Osteocyte (in vitro differentiated cells): ENCODE measurements around the gene ADI1. TPM values are rescaled to one million over a fixed set of nuclear protein-coding genes. Genes with fewer than 3 reads are reported as not detected.

Experiments used
- DNase-seq: peaks from one replicate; pipeline ENCODE4 v3.0.0; 2021; ENCODE audit warnings: mixed read lengths; ENCODE audit not compliant: unreplicated experiment; ENCODE audit errors: extremely low spot score
- H3K27ac Mint-ChIP-seq: one replicate; pipeline ENCODE4 v1.8.0; 2021; ENCODE audit warnings: mild to moderate bottlenecking, mixed read lengths; ENCODE audit not compliant: unreplicated experiment
- H3K27me3 Mint-ChIP-seq: one replicate; pipeline ENCODE4 v1.8.0; 2021; ENCODE audit warnings: mixed read lengths; ENCODE audit not compliant: unreplicated experiment
- H3K36me3 Mint-ChIP-seq: one replicate; pipeline ENCODE4 v1.8.0; 2021; ENCODE audit warnings: mixed read lengths; ENCODE audit not compliant: unreplicated experiment
- H3K4me1 Mint-ChIP-seq: one replicate; pipeline ENCODE4 v1.8.0; 2021; ENCODE audit warnings: mixed read lengths; ENCODE audit not compliant: unreplicated experiment
- H3K4me3 Mint-ChIP-seq: one replicate; pipeline ENCODE4 v1.8.0; 2021; ENCODE audit warnings: mild to moderate bottlenecking, moderate library complexity, mixed read lengths; ENCODE audit not compliant: unreplicated experiment
- H3K9me3 Mint-ChIP-seq: one replicate; pipeline ENCODE4 v1.8.0; 2021; ENCODE audit warnings: mixed read lengths; ENCODE audit not compliant: unreplicated experiment
- total RNA-seq: library from RNA; stranded (reverse); gene quantifications from 2 replicates; pipeline ENCODE4 v1.2.1, GENCODE V29; 2021
- TF ChIP-seq, protein P1 (sequence below): fragments of 200-600 bp; sonication (generic); IDR thresholded peaks from 2 replicates; pipeline ENCODE4 v1.5.0; 2021; ENCODE audit warnings: antibody characterized with exemption, mild to moderate bottlenecking, moderate library complexity

Gene ADI1
- total RNA-seq, 1 donor from 2014 or later: 54.0 TPM

GRCh38 chr2:3460156-3460555 is 59.2 kb downstream of the ADI1 start:
- DNase-seq: no peak
- Mint-ChIP-seq H3K9me3 (no peaks in the 10 kb centered on the region), H3K27me3 (no peaks in the 10 kb centered on the region), H3K36me3 (peaks cover 24% of the 10 kb centered on the region), H3K4me1 (peaks cover 2% of the 10 kb centered on the region), H3K27ac (no peak overlapping the region), H3K4me3 (no peak overlapping the region)
- TF ChIP-seq, protein P1, sequence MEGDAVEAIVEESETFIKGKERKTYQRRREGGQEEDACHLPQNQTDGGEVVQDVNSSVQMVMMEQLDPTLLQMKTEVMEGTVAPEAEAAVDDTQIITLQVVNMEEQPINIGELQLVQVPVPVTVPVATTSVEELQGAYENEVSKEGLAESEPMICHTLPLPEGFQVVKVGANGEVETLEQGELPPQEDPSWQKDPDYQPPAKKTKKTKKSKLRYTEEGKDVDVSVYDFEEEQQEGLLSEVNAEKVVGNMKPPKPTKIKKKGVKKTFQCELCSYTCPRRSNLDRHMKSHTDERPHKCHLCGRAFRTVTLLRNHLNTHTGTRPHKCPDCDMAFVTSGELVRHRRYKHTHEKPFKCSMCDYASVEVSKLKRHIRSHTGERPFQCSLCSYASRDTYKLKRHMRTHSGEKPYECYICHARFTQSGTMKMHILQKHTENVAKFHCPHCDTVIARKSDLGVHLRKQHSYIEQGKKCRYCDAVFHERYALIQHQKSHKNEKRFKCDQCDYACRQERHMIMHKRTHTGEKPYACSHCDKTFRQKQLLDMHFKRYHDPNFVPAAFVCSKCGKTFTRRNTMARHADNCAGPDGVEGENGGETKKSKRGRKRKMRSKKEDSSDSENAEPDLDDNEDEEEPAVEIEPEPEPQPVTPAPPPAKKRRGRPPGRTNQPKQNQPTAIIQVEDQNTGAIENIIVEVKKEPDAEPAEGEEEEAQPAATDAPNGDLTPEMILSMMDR: no peak

GRCh38 chr2:3459185-3460015 is 59.9 kb downstream of the ADI1 start:
- Mint-ChIP-seq H3K4me1 (no peaks in the 10 kb centered on the region), H3K36me3 (peaks cover 24% of the 10 kb centered on the region), H3K27ac (no peak overlapping the region), H3K4me3 (no peak overlapping the region), H3K9me3 (no peaks in the 10 kb centered on the region), H3K27me3 (no peaks in the 10 kb centered on the region)
- no peak for DNase-seq
- TF ChIP-seq, protein P1: no peak

DNA sequence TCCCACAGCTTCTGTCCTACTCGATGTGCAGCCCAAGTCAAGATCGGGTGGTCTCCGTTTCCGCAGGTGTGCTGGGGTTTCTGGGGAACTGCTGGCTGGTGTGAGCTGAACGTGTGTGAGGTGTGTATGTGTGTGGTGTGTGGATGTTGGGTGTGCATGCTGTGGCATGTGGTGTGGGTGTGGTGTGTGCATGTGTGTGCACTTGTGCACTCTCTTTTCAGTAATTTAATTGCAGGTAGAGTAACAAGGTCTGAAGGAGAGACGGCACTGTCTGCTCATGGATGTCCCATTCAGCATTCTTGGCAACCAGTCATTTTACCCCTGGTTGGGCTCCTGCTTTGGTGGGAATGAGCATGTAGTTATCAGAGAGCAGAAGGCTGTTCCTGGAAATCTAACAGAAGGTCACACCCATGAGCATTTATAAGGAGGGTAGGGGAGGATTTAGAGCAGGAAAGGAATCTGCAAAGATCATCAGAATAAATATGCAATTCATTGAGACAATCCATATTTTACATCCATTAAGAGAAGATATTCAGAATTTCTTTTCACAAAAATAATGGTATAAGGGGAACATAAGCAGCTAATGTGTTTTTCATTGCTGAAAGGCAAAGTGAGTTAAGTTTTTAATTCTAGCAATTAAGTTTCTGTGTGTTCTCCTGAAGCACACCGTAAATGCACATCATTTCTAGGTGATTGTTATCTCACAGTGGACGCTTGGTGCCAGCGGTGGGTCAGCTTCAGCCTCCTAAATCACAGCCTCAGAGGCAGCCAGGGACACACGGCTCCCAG is 60.7 kb downstream of the ADI1 start:
- no peaks in the 10 kb centered on the region for H3K27me3 Mint-ChIP-seq
- H3K4me3 Mint-ChIP-seq: no peak overlapping the region
- H3K27ac Mint-ChIP-seq: no peak overlapping the region
- no peak for DNase-seq
- TF ChIP-seq, protein P1: no peak
- peaks cover 21% of the 10 kb centered on the region for H3K36me3 Mint-ChIP-seq
- H3K4me1 Mint-ChIP-seq: no peaks in the 10 kb centered on the region
- no peaks in the 10 kb centered on the region for H3K9me3 Mint-ChIP-seq

DNA sequence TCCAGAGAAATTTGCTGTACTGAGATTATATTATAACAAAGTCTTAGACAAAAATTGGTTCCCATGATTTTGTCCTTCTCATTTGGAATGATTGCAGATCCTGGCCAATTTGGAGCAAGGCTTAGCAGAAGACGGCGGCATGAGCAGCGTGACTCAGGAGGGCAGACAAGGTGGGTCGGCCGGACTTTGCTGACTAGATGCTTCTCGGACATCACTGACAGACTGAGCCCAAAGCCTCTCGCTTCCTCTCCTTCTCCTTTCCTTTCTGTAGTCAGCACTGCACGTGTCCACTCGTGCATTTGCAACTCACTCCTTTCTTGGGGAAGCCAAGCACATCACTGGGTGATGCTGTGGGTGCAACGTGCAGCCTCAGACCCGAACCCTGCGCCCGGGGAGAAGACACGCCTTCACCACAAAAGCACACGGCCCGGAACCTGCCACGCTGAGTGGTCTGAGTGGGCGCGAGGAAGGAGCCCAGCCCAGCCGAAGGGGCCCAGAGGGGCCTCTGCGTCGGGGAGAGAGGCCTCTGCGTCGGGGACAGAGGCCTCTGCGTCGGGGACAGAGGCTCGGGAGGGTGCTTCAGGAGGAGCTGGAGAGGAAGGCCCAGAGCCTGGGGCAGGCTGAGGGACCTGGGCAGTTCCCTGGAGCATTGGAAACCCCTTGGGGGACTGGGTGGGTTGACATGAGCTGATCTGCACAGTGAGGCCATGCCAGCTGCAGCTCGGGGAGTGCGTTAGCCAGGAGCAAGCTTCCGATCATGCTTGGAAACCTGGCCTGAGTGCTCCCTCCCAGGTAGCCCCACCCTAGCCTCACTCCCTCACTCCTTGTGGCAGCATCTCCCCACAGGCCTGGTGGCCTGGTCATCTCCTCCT is 61.6 kb downstream of the ADI1 start:
- Mint-ChIP-seq H3K9me3 (no peaks in the 10 kb centered on the region), H3K36me3 (peaks cover 25% of the 10 kb centered on the region), H3K27me3 (no peaks in the 10 kb centered on the region), H3K27ac (no peak overlapping the region), H3K4me1 (no peaks in the 10 kb centered on the region), H3K4me3 (no peak overlapping the region)
- no peak for DNase-seq
- TF ChIP-seq, protein P1: no peak
